Brain microvascular endothelial cell (primary cell): ENCODE data around the gene ZNF785.

Source experiments
- DNase-seq: peaks from one replicate; pipeline ENCODE4 v3.0.0-alpha.2; 2020
- H3K27ac ChIP-seq: fragments of 250-450 bp; sonication (Bioruptor Pico); 2 replicates; pipeline ENCODE4 v1.5.1; 2020; ENCODE audit warnings: mild to moderate bottlenecking, moderate library complexity
- H3K27me3 ChIP-seq: fragments of 250-450 bp; sonication (Bioruptor Pico); replicated peaks from 2 replicates; pipeline ENCODE4 v1.5.1; 2020; ENCODE audit warnings: mild to moderate bottlenecking
- H3K36me3 ChIP-seq: fragments of 250-450 bp; sonication (Bioruptor Pico); replicated peaks from 2 replicates; pipeline ENCODE4 v1.5.1; 2020; ENCODE audit warnings: mild to moderate bottlenecking
- H3K4me3 ChIP-seq: 2 replicates; pipeline ENCODE4 v1.5.1; 2011; ENCODE audit warnings: low read depth, mild to moderate bottlenecking, control low read depth, low read length, moderate library complexity
- in situ Hi-C: cut with HindIII; loops from 2 replicates; pipeline ENCODE4 v1.10.0; 2017; ENCODE audit warnings: low sequenced_read_pairs, low pct_ligation_motif_present
- TF ChIP-seq, protein P1 (sequence below): IDR thresholded peaks from 2 replicates; pipeline ENCODE4 v1.5.1; 2011; ENCODE audit warnings: low read depth, mild to moderate bottlenecking, moderate library complexity, low read length, control low read depth, inconsistent platforms; ENCODE audit errors: missing control alignments

ZNF785 gene

DNA sequence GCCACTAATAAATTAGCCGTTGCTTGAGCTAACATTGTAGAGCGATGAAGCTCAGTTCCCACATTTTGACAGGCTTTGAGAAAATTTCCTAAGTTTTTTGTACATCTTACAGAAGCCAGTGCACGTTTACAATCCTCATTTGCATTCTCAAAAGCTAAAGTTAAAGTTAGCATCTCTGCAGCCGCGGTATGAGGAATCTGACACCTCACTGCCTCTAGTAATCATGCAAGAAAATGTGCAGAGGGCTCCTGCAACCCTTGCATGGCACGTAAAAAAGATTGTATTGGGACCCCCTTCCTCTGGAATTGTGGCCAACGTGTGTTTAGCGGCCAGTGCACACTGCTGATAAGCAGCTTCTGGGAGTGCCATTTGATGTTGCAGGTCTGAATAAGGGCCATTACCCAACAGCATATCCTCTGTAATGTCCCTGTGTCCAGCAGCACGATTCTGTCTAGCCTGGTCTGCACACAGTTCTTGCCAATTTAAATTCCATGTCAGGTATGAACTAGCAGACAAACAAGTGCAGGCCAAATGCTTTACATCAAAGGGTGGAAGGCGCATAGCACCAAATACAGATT lies 37.0 kb upstream of the ZNF785 start:
- Histone ChIP-seq H3K4me3 (no peak overlapping the region), H3K27me3 (no peaks in the 10 kb centered on the region), H3K36me3 (no peaks in the 10 kb centered on the region), H3K27ac (no peak overlapping the region)
- TF ChIP-seq, protein P1, sequence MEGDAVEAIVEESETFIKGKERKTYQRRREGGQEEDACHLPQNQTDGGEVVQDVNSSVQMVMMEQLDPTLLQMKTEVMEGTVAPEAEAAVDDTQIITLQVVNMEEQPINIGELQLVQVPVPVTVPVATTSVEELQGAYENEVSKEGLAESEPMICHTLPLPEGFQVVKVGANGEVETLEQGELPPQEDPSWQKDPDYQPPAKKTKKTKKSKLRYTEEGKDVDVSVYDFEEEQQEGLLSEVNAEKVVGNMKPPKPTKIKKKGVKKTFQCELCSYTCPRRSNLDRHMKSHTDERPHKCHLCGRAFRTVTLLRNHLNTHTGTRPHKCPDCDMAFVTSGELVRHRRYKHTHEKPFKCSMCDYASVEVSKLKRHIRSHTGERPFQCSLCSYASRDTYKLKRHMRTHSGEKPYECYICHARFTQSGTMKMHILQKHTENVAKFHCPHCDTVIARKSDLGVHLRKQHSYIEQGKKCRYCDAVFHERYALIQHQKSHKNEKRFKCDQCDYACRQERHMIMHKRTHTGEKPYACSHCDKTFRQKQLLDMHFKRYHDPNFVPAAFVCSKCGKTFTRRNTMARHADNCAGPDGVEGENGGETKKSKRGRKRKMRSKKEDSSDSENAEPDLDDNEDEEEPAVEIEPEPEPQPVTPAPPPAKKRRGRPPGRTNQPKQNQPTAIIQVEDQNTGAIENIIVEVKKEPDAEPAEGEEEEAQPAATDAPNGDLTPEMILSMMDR, result no peak
- DNase-seq, result no peak
- in situ Hi-C loops, result loop anchor here (25.0 kb wide), 1 partner anchor 185 kb away; the partner anchor contains the start of genes DCTPP1 and SEPHS2

DNA sequence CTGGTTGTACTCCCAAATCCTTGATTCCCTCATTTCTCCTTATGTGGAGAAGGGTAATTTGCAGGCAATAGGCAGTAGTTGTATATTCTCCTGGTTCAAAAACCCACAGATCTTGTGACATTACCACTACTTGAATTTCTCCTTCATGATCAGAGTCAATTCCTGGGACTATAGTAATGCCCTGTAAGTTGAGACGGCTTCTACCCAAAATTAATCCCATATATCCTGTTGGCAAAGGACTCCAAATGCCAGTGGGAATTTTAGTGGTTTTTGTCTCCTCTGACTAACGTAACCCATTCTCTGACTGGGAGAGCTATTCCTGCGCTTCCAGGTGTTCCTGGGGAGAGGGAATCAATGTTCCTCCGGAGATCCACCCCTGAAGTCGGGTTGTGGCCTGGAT lies 36.3 kb upstream of the ZNF785 start:
- no peak overlapping the region for H3K27ac ChIP-seq
- no peaks in the 10 kb centered on the region for H3K27me3 ChIP-seq
- in situ Hi-C loops, result loop anchor here (25.0 kb wide), 1 partner anchor 184 kb away; the partner anchor contains the start of genes DCTPP1 and SEPHS2
- no peak for DNase-seq
- TF ChIP-seq, protein P1, result no peak
- no peaks in the 10 kb centered on the region for H3K36me3 ChIP-seq
- H3K4me3 ChIP-seq, result no peak overlapping the region

DNA sequence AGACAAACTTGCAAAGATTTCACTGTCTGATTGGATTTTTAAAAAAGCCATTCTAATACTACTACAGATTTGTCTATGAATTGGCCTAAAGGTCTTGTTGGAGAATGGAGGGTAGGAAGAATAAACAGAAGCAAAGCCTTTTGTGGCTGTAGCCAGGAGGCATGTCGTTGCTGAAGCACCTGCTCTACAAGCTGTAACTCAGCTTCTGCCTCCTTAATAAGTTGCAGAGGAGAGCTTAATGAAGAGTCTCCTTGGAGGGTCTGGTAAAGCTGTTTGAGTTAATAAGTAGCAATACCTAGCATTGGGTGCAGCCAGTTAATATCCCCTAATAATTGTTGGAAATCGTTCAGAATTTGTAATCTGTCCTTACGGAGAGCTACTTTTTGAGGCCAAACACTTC lies 34.7 kb upstream of the ZNF785 start:
- DNase-seq, result no peak
- in situ Hi-C loops, result loop anchor here (25.0 kb wide), 1 partner anchor 183 kb away; the partner anchor contains the start of genes DCTPP1 and SEPHS2
- no peak overlapping the region for H3K27ac ChIP-seq

DNA sequence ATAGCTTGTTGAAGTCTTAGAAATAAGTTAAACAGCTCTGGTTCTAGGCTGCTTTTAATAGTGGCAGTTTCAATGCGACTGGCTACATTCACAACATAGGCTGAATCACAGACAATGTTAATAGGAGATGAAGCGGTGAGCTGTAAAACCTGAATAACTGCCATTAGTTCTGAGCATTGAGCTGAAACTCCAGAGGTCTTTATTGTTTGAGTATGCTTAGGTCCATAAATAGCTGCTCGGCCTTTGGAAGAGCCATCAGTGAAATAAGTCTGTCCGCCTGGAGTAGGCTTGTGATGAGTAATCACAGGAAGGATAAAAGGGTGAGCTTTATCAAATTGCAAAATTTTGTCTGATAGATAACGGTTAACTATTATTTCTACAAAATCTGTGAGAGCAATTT lies 34.1 kb upstream of the ZNF785 start:
- no peaks in the 10 kb centered on the region for H3K36me3 ChIP-seq
- H3K4me3 ChIP-seq, result no peak overlapping the region
- TF ChIP-seq, protein P1, result no peak
- no peak overlapping the region for H3K27ac ChIP-seq
- in situ Hi-C loops, result loop anchor here (25.0 kb wide), 1 partner anchor 182 kb away; the partner anchor contains the start of genes DCTPP1 and SEPHS2
- H3K27me3 ChIP-seq, result no peaks in the 10 kb centered on the region
- no peak for DNase-seq

More for the DNA sequence above, 34.7 kb upstream of the ZNF785 start:
- TF ChIP-seq, protein P1, result no peak
- no peaks in the 10 kb centered on the region for H3K27me3 ChIP-seq
- no peak overlapping the region for H3K4me3 ChIP-seq
- H3K36me3 ChIP-seq, result no peaks in the 10 kb centered on the region

DNA sequence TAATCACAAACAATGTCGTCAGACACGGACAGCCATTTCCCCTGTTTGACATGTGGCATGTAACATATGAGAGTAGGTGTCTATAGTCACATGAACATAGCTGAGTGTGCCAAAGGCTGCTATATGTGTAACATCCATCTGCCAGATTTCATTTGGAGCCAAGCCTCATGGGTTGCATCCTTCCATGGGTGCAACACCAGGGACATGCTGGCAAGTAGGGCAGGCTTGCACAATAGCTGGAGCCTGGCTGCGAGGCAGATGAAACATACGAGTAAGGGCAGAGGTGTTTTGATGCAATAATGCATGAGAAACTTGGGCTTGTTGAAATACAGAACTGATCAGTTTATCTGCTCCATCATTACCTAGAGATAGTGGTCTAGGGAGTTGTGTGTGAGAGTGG lies 33.7 kb upstream of the ZNF785 start:
- H3K4me3 ChIP-seq, result no peak overlapping the region

More for the DNA sequence above, 33.7 kb upstream of the ZNF785 start:
- Histone ChIP-seq H3K27me3 (no peaks in the 10 kb centered on the region), H3K36me3 (no peaks in the 10 kb centered on the region), H3K27ac (no peak overlapping the region)
- in situ Hi-C loops, result loop anchor here (25.0 kb wide), 1 partner anchor 182 kb away; the partner anchor contains the start of genes DCTPP1 and SEPHS2
- TF ChIP-seq, protein P1, result no peak
- no peak for DNase-seq
